ENCODE measurements around the gene GSTK1.

GSTK1 gene

GRCh38 chr7:143282124-143282523 is 18.9 kb downstream of the GSTK1 start:
- H3K4me3 ChIP-seq (replicated peaks; ENCODE audit: insufficient read depth, low read length), result no peak overlapping the region
- DNase-seq (ENCODE audit: low read depth in 1 of 2, low spot score in 1 of 2), result no peak
- no peaks in the 10 kb centered on the region for H3K27me3 ChIP-seq (ENCODE audit: insufficient read depth, poor library complexity, severe bottlenecking)
- H3K27ac ChIP-seq (replicated peaks), result no peak overlapping the region
- TF ChIP-seq CTCF (IDR thresholded peaks at IDR 0.05; ENCODE audit: insufficient read depth, low read length), result no peak
- no peak for TF ChIP-seq SPI1 (IDR thresholded peaks at IDR 0.05; ENCODE audit: borderline replicate concordance, low read depth)
- no peak for TF ChIP-seq GABPA (IDR thresholded peaks at IDR 0.05; ENCODE audit: low read depth)
- no peak for TF ChIP-seq REST (IDR thresholded peaks at IDR 0.05; ENCODE audit: insufficient replicate concordance, low read depth)
- no peak for TF ChIP-seq POLR2AphosphoS5 (IDR thresholded peaks at IDR 0.05; ENCODE audit: low read depth)

GRCh38 chr7:143283381-143283780 is 20.1 kb downstream of the GSTK1 start:
- no peak for TF ChIP-seq POLR2AphosphoS5 (IDR thresholded peaks at IDR 0.05; ENCODE audit: low read depth)
- TF ChIP-seq GABPA (IDR thresholded peaks at IDR 0.05; ENCODE audit: low read depth), result no peak
- TF ChIP-seq CTCF (IDR thresholded peaks at IDR 0.05; ENCODE audit: insufficient read depth, low read length), result no peak
- TF ChIP-seq SPI1 (IDR thresholded peaks at IDR 0.05; ENCODE audit: borderline replicate concordance, low read depth), result no peak
- TF ChIP-seq REST (IDR thresholded peaks at IDR 0.05; ENCODE audit: insufficient replicate concordance, low read depth), result no peak
- Histone ChIP-seq H3K4me3 (replicated peaks; ENCODE audit: insufficient read depth, low read length) (no peak overlapping the region), H3K27ac (replicated peaks) (no peak overlapping the region), H3K27me3 (ENCODE audit: insufficient read depth, poor library complexity, severe bottlenecking) (no peaks in the 10 kb centered on the region)
- no peak for DNase-seq (ENCODE audit: low read depth in 1 of 2, low spot score in 1 of 2)

GRCh38 chr7:143284591-143285469 is 21.6 kb downstream of the GSTK1 start, which contains the start of gene TMEM139:
TMEM139 (plus strand) TSS chr7:143284958; CDS start chr7:143285958, 1,000 bp downstream.
- Histone ChIP-seq H3K27ac (replicated peaks) (no peak within 1 kb of the TSS), H3K4me3 (replicated peaks; ENCODE audit: insufficient read depth, low read length) (no peak within 1 kb of the TSS), H3K27me3 (ENCODE audit: insufficient read depth, poor library complexity, severe bottlenecking) (no peaks in the 10 kb centered on the region)
- no peak for DNase-seq (ENCODE audit: low read depth in 1 of 2, low spot score in 1 of 2)
- TF ChIP-seq SPI1 (IDR thresholded peaks at IDR 0.05; ENCODE audit: borderline replicate concordance, low read depth) (no peak), REST (IDR thresholded peaks at IDR 0.05; ENCODE audit: insufficient replicate concordance, low read depth) (no peak), CTCF (IDR thresholded peaks at IDR 0.05; ENCODE audit: insufficient read depth, low read length) (no peak)
